Stimulated activated CD8-positive, alpha-beta memory T cell treated with anti-CD3 and anti-CD28 coated beads, Interleukin-4, amount 100 ng/mL, for 4 hours (primary cell): ENCODE results near the gene COL4A2.
"Not testable (repeated sequence)": the region's sequence is repeated elsewhere in the genome, so short reads cannot be mapped to it uniquely, and the experiment has no call there.

Experiments
- DNase-seq, 2 donors: peaks; one replicate each; pipeline ENCODE4 v3.0.0-alpha.2; 2020; ENCODE audit warnings: low read depth in 2 of 2, low spot score in 1 of 2

The COL4A2 gene

GRCh38 chr13:110377826-110378201 is 70.7 kb downstream of the COL4A2 start:
- no peak for DNase-seq

GRCh38 chr13:110379358-110379757 is 72.3 kb downstream of the COL4A2 start:
- DNase-seq, result no peak

GRCh38 chr13:110379905-110380341 is 72.8 kb downstream of the COL4A2 start:
- DNase-seq, result no peak

- DNase-seq, result no peak
Observed at GRCh38 chr13:110380359-110381028, 73.4 kb downstream of the COL4A2 start.

- no peak for DNase-seq
Observed at GRCh38 chr13:110381029-110381360, 73.9 kb downstream of the COL4A2 start.

GRCh38 chr13:110382229-110382628 is 75.1 kb downstream of the COL4A2 start:
- no peak for DNase-seq

GRCh38 chr13:110382830-110383229 is 75.7 kb downstream of the COL4A2 start:
- no peak for DNase-seq

- DNase-seq, result no peak
Observed at GRCh38 chr13:110387451-110388107, 80.5 kb downstream of the COL4A2 start.

- no peak for DNase-seq
Observed at GRCh38 chr13:110388108-110388943, 81.2 kb downstream of the COL4A2 start.

- DNase-seq, result no peak
Observed at GRCh38 chr13:110390567-110390966, 83.5 kb downstream of the COL4A2 start.

GRCh38 chr13:110391273-110391672 is 84.2 kb downstream of the COL4A2 start:
- no peak for DNase-seq

- DNase-seq, result no peak
Observed at GRCh38 chr13:110392510-110393240, 85.6 kb downstream of the COL4A2 start.

GRCh38 chr13:110393761-110394160 is 86.7 kb downstream of the COL4A2 start:
- no peak for DNase-seq

- no peak for DNase-seq
Observed at GRCh38 chr13:110394371-110394841, 87.3 kb downstream of the COL4A2 start.

GRCh38 chr13:110395616-110396015 is 88.5 kb downstream of the COL4A2 start:
- not testable (repeated sequence) for DNase-seq

- no peak for DNase-seq
Observed at GRCh38 chr13:110396476-110396875, 89.4 kb downstream of the COL4A2 start.

- no peak for DNase-seq
Observed at GRCh38 chr13:110396913-110397381, 89.9 kb downstream of the COL4A2 start.

- no peak for DNase-seq
Observed at GRCh38 chr13:110397436-110398115, 90.5 kb downstream of the COL4A2 start.

GRCh38 chr13:110398564-110399507 is 91.8 kb downstream of the COL4A2 start:
- DNase-seq, result no peak
